ENCODE data around the gene P3H3. TPM values are rescaled to one million over a fixed set of nuclear protein-coding genes. Genes with fewer than 3 reads are reported as not detected.

P3H3 gene, protein sequence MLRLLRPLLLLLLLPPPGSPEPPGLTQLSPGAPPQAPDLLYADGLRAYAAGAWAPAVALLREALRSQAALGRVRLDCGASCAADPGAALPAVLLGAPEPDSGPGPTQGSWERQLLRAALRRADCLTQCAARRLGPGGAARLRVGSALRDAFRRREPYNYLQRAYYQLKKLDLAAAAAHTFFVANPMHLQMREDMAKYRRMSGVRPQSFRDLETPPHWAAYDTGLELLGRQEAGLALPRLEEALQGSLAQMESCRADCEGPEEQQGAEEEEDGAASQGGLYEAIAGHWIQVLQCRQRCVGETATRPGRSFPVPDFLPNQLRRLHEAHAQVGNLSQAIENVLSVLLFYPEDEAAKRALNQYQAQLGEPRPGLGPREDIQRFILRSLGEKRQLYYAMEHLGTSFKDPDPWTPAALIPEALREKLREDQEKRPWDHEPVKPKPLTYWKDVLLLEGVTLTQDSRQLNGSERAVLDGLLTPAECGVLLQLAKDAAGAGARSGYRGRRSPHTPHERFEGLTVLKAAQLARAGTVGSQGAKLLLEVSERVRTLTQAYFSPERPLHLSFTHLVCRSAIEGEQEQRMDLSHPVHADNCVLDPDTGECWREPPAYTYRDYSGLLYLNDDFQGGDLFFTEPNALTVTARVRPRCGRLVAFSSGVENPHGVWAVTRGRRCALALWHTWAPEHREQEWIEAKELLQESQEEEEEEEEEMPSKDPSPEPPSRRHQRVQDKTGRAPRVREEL
- polyA plus RNA-seq (2013, experiment 1 of 2; ENCODE audit: insufficient read length), result 83.6 TPM
- 71.8 TPM for polyA plus RNA-seq (2013, experiment 2 of 2; ENCODE audit: insufficient read length)

DNA sequence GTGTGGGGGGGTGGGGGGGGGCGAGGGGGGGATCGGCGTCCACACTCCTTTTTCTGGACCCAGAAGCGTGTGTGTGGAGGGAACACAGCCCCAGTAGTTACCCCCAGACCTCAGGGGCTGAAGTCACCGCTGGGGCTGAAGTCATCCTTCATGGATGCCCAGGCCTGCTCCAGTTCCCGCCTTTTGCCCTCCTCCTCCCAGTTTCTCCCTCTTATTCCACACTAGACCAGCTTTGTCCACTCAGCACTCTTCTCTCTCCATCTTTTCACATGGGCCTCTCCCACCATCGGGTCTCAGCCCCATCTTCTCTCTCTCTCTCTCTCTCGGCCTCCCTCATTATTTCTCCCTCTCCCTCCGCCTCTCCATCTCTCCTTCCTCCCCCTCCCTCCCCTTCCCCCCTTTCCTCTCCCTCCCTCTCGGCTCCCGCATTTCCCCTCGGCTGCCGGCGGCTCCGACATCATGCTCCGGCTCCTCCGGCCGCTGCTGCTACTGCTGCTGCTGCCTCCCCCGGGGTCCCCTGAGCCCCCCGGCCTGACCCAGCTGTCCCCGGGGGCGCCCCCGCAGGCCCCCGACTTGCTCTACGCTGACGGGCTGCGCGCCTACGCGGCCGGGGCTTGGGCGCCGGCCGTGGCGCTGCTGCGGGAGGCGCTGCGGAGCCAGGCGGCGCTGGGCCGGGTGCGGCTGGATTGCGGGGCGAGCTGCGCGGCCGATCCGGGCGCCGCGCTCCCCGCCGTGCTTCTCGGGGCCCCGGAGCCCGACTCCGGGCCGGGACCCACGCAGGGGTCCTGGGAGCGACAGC, at the start of gene P3H3:
TSS of gene P3H3 (plus strand) at position 426 of the 799 bp plus-strand sequence. CDS start at position 460, 34 bp downstream.
- peak; percentile 65 for DNase-seq

DNA sequence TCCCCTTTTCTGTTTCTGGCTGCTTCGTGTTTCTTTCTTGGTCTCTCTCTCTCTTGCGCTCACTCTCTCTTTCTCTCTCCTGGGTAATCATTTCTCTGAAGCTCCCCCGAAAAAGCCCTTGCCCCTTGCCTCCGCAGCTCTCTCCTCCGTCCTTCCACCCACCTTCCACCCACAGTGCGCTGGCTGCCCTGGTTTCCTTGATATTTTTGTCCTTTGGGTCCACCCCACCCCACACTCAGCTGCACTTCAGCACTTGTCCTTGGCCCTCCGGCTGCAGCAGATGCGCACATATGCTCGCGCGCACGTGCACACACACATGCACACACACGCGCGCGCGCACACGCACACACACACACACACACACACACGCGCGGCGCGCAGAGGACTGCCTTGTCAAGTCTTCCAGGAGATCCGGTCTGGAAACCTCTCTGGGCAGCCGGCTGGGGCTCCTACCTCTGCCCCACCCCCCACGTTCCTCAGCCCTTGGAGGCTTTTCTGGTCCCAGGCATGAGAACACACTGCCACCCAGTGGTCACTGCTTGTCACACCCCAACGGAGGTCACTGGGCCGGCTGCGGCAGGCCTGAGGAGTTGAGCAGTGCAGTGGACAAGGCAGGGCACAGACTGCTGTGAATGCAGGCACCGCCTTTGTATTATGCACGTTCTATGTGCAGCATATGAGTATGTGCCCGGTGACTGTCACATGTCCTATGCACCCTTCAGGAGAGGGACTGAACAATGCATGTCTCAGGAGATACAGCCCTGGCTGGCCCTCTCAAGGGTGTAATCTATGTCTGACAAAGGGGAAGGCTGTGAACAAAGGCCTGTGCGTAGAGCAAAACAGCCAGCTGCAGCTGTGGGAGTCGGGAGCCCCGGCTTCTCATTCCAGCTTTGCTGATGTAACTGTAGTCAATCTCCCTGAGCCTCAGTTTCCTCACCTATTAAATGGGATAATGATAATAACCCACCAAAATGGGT, 49.3 kb upstream of the P3H3 start:
- peak; percentile 90 for DNase-seq

DNA sequence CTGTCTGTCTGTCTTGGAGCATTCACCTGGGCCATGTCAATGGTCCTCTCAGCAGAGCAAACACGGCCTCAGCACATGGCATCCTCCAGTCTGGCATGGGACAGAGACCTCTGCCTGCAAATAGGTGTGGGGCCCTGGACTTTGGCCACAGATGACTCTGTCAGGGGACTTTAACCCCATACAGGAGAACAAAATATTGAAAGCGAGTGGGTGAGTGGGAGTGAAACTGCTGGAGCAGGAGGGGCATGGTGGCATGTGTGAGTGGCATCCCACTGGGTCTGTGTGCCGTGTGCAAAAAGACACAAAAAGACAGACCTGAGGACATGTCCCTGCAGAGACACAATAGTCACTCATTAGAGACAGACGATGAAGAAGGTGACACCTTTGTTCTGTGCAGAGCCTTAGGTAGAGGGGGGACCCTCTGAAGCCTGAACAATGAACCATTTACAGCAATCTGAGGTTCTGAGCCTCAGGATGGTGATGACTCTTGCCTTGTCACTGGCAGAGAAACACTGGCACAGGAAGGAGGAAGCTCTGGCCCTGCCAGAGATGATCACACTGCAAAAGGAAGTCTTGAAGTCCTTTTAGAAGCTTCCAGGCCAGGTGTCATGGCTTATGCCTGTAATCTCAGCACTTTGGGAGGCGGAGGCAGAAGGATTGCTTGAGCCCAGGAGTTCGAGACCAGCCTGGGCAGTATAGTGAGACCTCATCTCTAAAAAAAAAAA, 48.3 kb upstream of the P3H3 start:
- no peak for DNase-seq

DNA sequence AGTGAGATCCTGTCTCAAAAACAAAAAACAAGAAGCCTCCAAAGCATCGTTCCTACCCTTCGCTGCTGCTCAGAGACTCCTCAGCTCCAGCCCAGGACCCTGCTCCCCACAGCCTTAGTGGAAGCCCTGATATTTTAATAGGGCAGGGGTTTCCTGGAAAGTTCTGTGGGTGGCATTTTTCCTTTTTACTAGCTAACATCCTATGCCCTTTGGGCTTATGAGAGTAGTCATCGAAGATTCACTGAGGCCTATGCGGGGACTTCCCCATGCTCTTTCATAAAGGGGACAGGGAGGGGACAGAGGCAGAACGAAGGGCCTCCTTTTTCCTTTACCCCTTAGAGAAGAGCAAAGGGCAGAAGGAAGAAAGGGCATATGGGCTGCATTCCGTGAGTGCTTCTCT, 47.6 kb upstream of the P3H3 start:
- no peak for DNase-seq

DNA sequence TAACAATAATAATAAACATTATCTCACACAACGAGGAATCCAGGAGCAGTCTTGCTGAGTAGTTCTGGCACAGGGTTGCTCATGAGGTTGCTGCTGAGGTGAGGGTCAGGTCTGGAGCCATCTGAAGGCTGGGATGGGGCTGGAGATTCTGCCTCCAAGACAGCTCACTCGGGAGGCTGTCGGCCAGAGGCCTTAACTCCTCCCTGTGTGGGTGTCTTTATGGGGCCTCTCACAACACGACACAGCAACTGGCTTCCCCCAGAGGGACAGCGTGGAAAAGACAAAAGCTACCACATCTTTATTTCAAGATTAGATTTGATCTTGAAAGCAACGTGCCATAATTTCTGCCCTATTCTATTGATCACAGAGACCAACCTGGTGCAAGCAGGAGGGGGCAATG, 46.1 kb upstream of the P3H3 start:
- DNase-seq, result no peak

DNA sequence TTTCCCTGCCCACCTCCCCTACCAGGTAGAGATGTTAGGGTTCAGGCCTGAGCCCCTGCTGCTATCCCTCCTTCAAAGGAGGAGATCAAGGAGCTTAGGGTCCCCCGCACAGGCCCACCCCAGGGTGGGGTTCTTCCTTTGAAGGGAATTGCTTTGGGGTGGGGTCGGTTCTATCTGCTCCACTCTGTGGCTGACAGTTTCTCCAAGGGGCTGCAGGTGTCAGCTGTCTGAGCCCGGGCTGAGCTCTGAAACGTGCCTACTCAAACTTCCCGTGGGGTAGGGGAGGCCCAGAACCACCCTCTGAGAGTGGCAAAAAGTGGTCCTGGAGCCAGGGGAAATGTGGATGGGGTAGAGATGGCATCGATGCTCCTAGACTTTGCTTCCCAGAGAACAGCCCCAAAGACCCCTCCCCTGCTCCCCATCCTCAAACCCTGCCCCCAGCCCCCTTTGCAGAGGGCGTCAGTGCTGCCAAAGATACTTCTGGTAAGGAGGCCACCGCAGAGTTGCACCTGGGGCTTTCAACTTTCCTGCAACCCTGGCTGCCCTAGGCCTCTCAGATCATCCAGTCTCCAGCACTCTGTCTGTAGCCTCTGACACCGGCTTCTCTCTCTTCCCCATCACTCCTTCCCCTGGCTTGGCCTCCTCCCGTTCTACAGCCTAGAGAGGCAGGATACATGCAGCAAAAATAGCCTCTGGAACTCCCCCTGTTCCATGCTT, 45.2 kb upstream of the P3H3 start:
- DNase-seq, result no peak

DNA sequence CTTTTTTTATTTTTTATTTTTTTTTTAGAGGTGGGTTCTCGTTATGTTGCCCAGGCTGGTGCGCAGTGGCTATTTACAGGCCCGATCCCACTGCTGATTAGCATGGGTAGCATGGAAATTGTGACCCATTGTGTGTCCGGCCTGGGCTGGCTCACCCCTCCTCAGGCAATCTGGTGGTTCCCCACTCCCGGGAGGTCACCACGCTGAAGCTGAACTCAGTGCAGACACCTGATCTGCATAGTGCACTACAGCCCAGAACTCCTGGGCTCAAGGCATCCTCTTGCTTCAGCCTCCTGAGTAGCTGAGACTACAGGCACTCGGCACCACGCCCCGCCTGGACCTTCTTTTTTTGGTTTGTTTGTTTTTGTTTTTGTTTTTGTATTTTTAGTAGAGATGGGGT, 44.4 kb upstream of the P3H3 start:
- DNase-seq, result no peak

DNA sequence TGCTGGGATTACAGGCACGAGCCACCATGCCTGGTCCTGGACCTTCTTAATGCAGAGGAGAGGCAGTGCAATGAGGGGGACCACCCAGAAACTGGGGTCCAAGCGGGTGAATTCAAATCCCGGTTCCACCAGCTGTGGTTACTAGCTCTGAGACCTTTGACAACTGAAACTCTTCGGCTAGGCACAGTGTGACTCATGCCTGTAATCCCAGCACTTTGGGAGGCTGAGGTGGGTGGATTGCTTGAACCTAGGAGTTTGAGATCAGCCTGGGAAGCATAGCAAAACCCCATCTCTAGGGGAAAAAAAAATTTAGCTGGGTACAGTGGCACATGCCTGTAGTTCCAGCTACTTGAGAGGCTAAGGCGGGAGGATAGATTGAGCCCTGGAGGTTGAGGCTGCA, 43.9 kb upstream of the P3H3 start:
- DNase-seq, result no peak

DNA sequence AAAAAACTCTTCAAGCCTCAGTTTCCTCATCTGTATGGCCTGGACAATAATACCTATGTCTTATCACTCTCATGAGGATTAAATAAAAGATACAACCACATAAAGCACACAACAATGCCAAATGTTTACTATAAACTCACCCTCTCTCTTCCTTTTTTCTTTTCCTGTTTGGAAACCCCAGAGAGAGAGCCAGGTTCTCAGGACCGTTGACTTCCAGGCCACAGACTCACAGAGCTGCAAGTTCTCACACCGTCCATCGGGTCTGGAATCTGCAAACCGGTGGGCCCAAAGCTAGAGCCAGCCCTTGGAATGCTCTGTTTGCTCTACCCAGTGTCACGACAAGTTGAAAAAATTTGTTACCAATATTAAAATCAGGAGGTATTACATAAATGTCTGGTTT, 43.4 kb upstream of the P3H3 start:
- no peak for DNase-seq

DNA sequence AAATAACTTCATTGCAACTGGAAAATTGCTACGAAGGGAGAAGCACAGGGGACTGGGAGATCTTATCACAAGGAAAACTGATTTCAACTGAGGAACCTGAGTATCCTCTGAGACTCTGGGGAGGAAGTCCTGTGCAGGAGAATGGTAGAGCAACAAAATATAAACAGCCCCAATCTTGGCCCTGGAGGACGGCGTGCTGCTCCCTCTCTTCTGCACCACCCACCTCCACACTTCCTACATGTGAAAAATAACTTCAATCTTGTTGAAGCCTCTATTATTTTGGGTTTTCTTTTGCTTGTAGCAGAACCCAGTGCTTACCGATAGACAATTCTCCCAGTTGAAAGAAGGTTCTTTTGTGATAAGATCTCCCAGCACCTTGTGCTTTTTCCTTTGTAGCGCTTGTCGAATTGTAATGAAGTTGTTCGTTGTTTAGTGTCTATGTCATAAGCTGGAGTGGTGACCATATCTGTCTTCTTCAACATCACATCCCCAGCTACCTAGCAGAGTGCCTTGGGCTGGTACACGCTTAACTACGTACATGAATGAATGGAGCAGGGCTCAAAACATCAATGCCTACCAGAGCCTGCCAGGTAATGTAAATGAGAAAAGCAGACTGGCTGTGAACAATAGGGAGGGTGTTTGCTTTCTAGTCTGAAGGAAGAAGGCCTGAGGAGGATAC, 41.7 kb upstream of the P3H3 start:
- no peak for DNase-seq

DNA sequence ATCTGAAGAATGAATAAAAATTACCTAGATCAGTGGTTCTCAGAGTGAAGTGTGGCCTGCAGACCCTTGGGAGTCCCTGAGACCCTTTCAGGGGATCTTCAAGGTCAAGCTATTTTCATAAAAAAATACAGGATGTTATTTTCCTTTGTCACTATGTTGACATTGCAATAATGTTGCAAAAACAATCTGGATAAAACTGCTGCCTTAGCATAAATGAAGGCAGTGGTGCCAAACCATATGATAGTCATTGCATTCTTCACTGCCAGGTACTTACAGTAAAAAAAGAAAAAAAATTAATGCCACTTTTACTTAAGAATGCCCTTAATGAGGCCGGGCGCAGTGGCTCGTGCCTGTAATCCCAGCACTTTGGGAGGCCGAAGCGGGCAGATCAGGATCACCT, 40.9 kb upstream of the P3H3 start:
- no peak for DNase-seq

DNA sequence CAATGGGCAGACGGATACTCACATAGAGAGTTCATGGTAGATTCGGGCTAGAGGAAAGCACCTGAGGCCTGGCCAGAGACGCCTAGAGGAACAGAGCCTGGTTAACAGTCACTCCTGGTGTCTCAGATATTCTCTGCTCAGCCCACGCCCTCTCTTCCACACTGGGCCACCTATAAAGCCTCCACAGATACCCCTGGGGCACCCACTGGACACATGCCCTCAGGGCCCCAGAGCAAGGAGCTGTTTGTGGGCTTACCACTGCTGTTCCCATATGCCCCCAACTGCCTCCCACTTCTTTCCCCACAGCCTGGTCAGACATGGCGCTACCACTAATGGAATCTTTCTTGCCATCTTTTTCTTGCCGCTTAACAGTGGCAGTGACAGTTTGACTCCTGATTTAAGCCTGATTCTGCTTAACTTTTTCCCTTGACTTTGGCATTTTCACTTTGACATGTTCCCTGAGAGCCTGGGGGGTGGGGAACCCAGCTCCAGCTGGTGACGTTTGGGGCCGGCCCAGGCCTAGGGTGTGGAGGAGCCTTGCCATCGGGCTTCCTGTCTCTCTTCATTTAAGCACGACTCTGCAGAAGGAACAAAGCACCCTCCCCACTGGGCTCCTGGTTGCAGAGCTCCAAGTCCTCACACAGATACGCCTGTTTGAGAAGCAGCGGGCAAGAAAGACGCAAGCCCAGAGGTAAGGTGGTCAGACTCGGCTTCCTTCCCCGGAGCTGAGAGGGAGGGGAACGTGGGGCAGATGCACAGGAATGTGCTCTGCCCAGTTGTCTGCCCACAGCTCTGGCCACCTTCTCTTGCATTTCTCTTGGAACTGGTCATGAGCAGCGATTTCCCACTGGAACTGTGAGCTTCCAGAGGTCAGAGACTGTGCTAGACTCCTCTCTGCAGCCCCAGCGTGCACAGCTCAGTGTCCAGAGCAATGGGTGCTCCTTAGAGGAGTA, 39.0 kb upstream of the P3H3 start, which contains the start of gene CD4:
TSS of gene CD4 (plus strand) at position 557 of the 953 bp plus-strand sequence. CDS start 10,611 bp downstream, outside the sequence.
- DNase-seq, result no peak

DNA sequence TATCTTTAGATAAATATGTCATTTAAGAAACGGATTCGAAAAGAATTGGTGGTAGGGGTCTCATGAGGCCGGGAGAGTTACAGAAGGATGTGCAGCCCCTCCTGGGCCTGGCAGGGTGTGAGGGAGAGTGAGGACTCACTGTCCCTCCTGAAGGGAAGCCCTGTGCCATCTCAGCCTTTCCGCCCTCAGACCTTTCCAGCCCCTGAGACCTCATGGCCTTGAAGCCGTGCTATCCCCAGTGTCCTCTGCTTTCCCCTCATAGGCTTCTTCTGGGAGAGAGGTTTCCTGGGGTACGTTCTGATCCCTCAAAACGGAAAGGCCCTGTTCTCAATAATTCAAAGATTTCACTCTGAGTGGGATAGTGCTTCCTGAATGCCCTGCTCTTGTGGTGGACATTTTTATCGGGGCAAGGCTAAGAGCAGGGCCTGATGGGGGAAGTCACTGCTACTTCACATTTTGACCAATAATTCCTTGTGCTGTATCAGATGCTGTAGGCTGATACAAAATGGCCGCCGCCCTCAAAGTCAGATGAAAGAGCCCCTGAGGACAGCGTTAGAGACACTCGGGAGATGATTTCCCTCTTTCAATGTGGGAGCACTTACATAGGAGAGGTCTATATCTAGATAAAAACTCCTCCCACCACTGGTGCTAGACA, 37.6 kb upstream of the P3H3 start:
- no peak for DNase-seq

DNA sequence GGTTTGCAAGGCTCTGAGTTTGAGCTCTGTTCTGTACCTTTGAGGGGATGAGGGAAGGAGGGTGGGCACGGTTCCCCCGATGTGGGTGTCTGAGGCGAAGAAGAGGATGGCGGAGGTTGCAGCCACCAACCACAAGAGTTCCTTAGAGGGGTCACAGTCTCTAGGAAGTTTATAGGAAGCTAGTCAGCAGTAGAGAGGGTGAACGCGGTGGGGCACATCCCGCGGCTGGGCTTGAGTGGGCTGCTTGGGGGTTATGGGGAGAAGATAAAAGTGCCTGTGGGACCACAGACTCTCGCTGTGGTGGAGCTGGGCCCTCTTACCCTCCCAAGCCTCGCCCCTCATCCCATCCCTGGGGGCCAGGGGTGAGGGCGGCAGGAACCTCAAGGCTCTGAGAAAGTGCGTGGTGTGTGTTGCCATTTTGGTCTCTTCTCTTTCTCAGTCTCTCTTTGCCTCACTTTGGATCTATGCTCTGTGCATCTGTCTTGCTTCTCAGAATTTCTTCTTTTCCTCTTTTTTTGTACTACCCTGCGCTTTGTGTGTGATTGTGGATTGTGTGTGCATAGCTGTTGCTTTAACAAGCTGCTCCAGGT, 36.2 kb upstream of the P3H3 start:
- DNase-seq, result no peak

DNA sequence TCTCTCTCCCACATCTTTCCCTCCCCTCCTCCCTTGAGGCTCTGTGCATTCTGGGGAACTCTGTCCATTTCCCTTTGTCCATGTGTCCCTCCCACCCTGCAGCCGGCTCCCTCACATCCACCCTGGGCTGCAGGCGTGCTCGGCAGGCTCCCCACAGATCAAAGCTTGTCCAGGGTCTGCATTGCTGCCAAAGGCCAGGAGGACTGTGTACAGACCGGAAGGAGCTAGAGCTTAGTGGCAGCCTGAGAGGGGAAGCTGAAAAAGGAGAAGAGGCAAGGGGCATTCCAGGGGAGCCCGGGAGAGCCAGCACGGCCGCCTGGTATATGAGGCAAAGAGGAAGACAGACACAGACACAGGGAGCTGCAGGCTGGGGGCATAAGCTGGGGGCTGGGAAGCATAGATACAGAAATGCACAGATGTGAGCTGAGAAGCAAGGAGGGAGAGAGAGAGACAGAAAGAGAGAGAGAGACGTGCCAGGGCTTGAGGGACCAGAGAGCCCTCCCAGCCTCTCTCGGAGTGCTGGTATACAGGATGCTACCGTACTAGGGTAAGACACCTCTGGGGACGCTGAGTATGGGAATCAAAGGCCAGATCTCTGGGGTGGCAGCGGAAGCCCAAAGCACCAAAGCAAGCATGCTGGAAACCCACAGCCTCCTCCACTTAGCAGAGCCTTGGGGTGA, 35.5 kb upstream of the P3H3 start:
- no peak for DNase-seq

DNA sequence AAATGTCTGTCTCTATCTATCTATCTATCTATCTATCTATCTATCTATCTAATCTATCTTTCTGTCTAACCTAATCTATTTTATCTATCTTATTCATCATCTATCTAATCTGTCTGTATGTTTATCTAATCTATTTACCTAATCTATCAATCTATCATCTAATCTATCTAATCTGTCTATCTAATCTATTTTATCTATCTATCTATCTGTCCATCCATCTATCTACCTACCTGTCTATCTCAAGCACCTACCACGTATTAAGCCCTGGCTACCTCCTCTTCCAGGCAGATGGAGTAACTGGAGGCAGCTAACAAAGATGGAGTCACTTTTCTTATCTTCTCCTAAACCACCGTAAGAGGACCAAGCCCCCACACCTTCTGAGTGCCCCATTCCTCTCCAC, 33.1 kb upstream of the P3H3 start:
- no peak for DNase-seq

DNA sequence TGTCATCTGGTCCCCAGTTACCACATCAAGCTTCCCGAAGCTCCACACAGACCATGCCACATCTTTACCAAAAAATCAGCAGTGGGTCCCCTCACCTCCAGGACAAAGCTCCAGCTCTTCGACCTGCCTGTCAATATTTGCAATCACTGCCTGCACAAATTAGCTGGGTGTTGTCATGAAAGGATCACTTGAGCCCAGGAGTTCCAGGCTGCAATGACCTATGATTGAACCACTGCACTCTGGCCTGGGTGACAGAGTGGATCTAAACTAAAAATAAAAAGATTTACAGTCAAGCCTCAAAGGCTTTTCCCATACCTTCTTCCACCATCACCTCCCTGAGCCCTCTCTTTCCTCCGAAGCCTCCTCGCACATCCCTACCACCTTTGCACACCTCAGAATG, 31.6 kb upstream of the P3H3 start:
- DNase-seq, result no peak
